K562 (cell line): ENCODE data around the gene BAZ2A. TPM values are rescaled to one million over a fixed set of nuclear protein-coding genes. Genes with fewer than 3 reads are reported as not detected.

Source experiments
- ATAC-seq: fragments of 200-7000 bp; cut with Tn5 transposase; 3 replicates; pipeline ENCODE4 v1.9.1; 2020; ENCODE audit warnings: moderate library complexity
- BruUV-seq: library from RNA; stranded (reverse); fragments of 400-500 nt; replicated peaks from 2 replicates; lab custom pipeline; 2021; lab: Mats Ljungman, UMichigan
- CTCF ChIA-PET: fragments of 300-600 bp; formaldehyde crosslinking; extraction: SDS; loops from one replicate; lab custom pipeline; 2021; ENCODE audit warnings: low intra/inter-chr PET ratio; lab: Yijun Ruan, JAX
- POLR2A ChIA-PET: fragments of 300-600, 350-650 bp; sonication (Branson Sonifier 250); formaldehyde crosslinking; extraction: SDS; loops from one replicate; lab custom pipeline; 2021; ENCODE audit warnings: antibody characterized with exemption, inconsistent platforms; lab: Yijun Ruan, JAX
- DNase-seq, 4 experiments: peaks; one replicate each; pipeline versions ENCODE4 v3.0.0 to v3.0.0-alpha.2; 2011 to 2018; ENCODE audit warnings: low spot score in 3 of 4, mixed read lengths in 3 of 4; ENCODE audit errors: extremely low read depth in 1 of 4
- FAIRE-seq: peaks from 2 replicates; lab custom pipeline; 2011; peaks lifted over from hg19 to GRCh38; lab: Jason Lieb, UNC
- H2AFZ ChIP-seq: 2 replicates; pipeline ENCODE4 v1.6.0; 2011; ENCODE audit warnings: low read depth, low read length, control low read depth, inconsistent platforms
- H3K27ac ChIP-seq: fragments of 200-600 bp; 3 replicates; pipeline ENCODE4 v1.8.0; 2011; ENCODE audit warnings: low read depth, mild to moderate bottlenecking, control low read depth, inconsistent platforms, low read length, moderate library complexity, mixed read lengths; ENCODE audit errors: extremely low read depth
- H3K27me3 ChIP-seq, 2 experiments: fragments of 300-600 bp in 1 of 2; 2 replicates in 1 of 2; 3 replicates in 1 of 2; pipeline versions ENCODE4 v1.6.0 to v1.8.0; 2011; ENCODE audit warnings: inconsistent platforms in 2 of 2, low read length in 2 of 2, mild to moderate bottlenecking in 1 of 2, mixed read lengths in 1 of 2, moderate library complexity in 1 of 2; ENCODE audit not compliant: control insufficient read depth in 2 of 2, insufficient read depth in 2 of 2
- H3K36me3 ChIP-seq: fragments of 300-600 bp; 3 replicates; pipeline ENCODE4 v1.8.0; 2011; ENCODE audit warnings: mild to moderate bottlenecking, low read length, inconsistent platforms; ENCODE audit not compliant: control insufficient read depth, insufficient read depth
- H3K4me1 ChIP-seq, 2 experiments: fragments of 200-600 bp in 1 of 2; replicated peaks in 1 of 2; 2 replicates in 1 of 2; 3 replicates in 1 of 2; pipeline versions ENCODE4 v1.5.1 to v1.8.0; 2011; ENCODE audit warnings: inconsistent platforms in 2 of 2, low read length in 2 of 2, mild to moderate bottlenecking in 1 of 2, mixed read lengths in 1 of 2, moderate library complexity in 1 of 2; ENCODE audit not compliant: control insufficient read depth in 2 of 2, insufficient read depth in 2 of 2
- H3K4me2 ChIP-seq: 2 replicates; pipeline ENCODE4 v1.6.1; 2011; ENCODE audit warnings: low read length, control low read depth, inconsistent platforms, mixed read lengths; ENCODE audit not compliant: insufficient read depth
- H3K4me3 ChIP-seq: fragments of 200-600 bp; sonication (generic), shearing (Covaris generic); 2 replicates; pipeline ENCODE4 v1.5.1; 2016; ENCODE audit warnings: control low read depth, inconsistent platforms
- H3K79me2 ChIP-seq: fragments of 200-600 bp; 3 replicates; pipeline ENCODE4 v1.8.0; 2011; ENCODE audit warnings: low read length, inconsistent platforms; ENCODE audit not compliant: control insufficient read depth, insufficient read depth
- H3K9ac ChIP-seq, 2 experiments: 2 replicates each; pipeline versions ENCODE4 v1.6.0 to v1.6.1; 2011; ENCODE audit warnings: low read depth in 2 of 2, low read length in 2 of 2, control low read depth in 1 of 2, inconsistent platforms in 1 of 2, mild to moderate bottlenecking in 1 of 2, mixed read lengths in 1 of 2; ENCODE audit not compliant: insufficient read depth in 1 of 2
- H3K9me1 ChIP-seq: one replicate; pipeline ENCODE4 v1.6.0; 2011; ENCODE audit warnings: inconsistent platforms, mild to moderate bottlenecking, low read length, moderate library complexity; ENCODE audit not compliant: control insufficient read depth, insufficient read depth
- H3K9me3 ChIP-seq: replicated peaks from 2 replicates; pipeline ENCODE4 v1.5.1; 2011; ENCODE audit warnings: low read depth, low read length, inconsistent platforms; ENCODE audit not compliant: control insufficient read depth, insufficient read depth
- H4K20me1 ChIP-seq: replicated peaks from 2 replicates; pipeline ENCODE4 v1.6.1; 2011; ENCODE audit warnings: low read length, inconsistent platforms, mixed read lengths; ENCODE audit not compliant: control insufficient read depth, insufficient read depth
- ARID1B ChIP-seq: fragments of 450-650 bp; IDR thresholded peaks from 2 replicates; pipeline ENCODE4 v1.6.1; 2016; ENCODE audit warnings: antibody characterized with exemption, mild to moderate bottlenecking, inconsistent platforms
- DACH1 ChIP-seq: fragments of 450-650 bp; IDR thresholded peaks from 2 replicates; pipeline ENCODE4 v1.6.1; 2018; ENCODE audit not compliant: partially characterized antibody
- DPF2 ChIP-seq: fragments of 450-650 bp; IDR thresholded peaks from 2 replicates; pipeline ENCODE4 v1.6.1; 2016
- EP300 ChIP-seq: IDR thresholded peaks from 2 replicates; pipeline ENCODE4 v1.6.1; 2012; ENCODE audit warnings: low read length, improper control_type of control experiment
- GATAD2A ChIP-seq: fragments of 450-650 bp; IDR thresholded peaks from 2 replicates; pipeline ENCODE4 v1.6.1; 2017
- MLX ChIP-seq, 2 experiments: fragments of 450-650 bp in 1 of 2; sonication (generic) in 1 of 2; formaldehyde crosslinking; conservative IDR thresholded peaks; 2 replicates each; pipeline versions ENCODE4 v1.4.0 to v1.8.1; 2020 to 2022; ENCODE audit warnings: mild to moderate bottlenecking in 1 of 2, missing genetic modification reagents in 1 of 2
- RCOR1 ChIP-seq, 2 experiments: IDR thresholded peaks; 2 replicates each; pipeline ENCODE4 v1.6.1; 2012; ENCODE audit warnings: low read depth in 2 of 2, low read length in 2 of 2, borderline replicate concordance in 1 of 2, improper control_type of control experiment in 1 of 2
- RNF2 ChIP-seq: sonication (generic); IDR thresholded peaks from 2 replicates; pipeline ENCODE4 v1.6.1; 2016
- SLC30A9 ChIP-seq: fragments of 250-450 bp; sonication (Bioruptor Pico); IDR thresholded peaks from 2 replicates; pipeline ENCODE4 v1.8.0; 2022; ENCODE audit warnings: mild to moderate bottlenecking, moderate library complexity
- SREBF2 ChIP-seq: sonication (generic); formaldehyde crosslinking; IDR thresholded peaks from 2 replicates; pipeline ENCODE4 v1.4.0; 2020; ENCODE audit warnings: mild to moderate bottlenecking, missing genetic modification reagents
- TCF3 ChIP-seq: sonication (generic); formaldehyde crosslinking; IDR thresholded peaks from 2 replicates; pipeline ENCODE4 v1.4.0; 2020; ENCODE audit warnings: mild to moderate bottlenecking, missing genetic modification reagents
- THRA ChIP-seq: fragments of 450-650 bp; IDR thresholded peaks from 2 replicates; pipeline ENCODE4 v1.6.1; 2017; ENCODE audit warnings: mild to moderate bottlenecking, moderate library complexity
- XRCC4 ChIP-seq: IDR thresholded peaks from one replicate; pipeline ENCODE4 v1.6.1; 2011; ENCODE audit not compliant: insufficient read depth, insufficient read length; ENCODE audit errors: extremely low read depth
- ZNF408 ChIP-seq: fragments of 250-450 bp; sonication (Bioruptor Pico); IDR thresholded peaks from 2 replicates; pipeline ENCODE4 v1.4.0; 2020; ENCODE audit warnings: low read depth, mild to moderate bottlenecking, moderate library complexity
- WGBS: fragments of 100-300 bp; shearing (Covaris generic); methylation state at CpG from one replicate; pipeline ENCODE4 v1.1.6; 2016; ENCODE audit warnings: low coverage, mixed read lengths; ENCODE audit not compliant: insufficient coverage; ENCODE audit errors: missing lambda C conversion rate; 5-methylcytosine and 5-hydroxymethylcytosine counted together
- in situ Hi-C: fragments of 300-500 bp; cut with MboI; formaldehyde crosslinking; loops from 4 replicates; pipeline ENCODE4 v1.15.0; 2018; ENCODE audit warnings: inconsistent platforms, mixed read lengths
- intact Hi-C: fragments of 100-400 bp; cut with micrococcal nuclease; formaldehyde crosslinking; loops from 2 replicates; pipeline ENCODE4 v1.14.2; 2022
- polyA plus RNA-seq, 8 experiments: library from polyadenylated mRNA; depleted of rRNA in 4 of 8; stranded (reverse) in 5 of 8; unstranded in 3 of 8; fragments of >200 nt; fragmentation: Nextera tagmentation in 2 of 8; fragmentation: Illumina TruSeq in 1 of 8; extraction: Ambion mirVana in 2 of 8; extraction: Trizol in 1 of 8; gene quantifications; 2 replicates each; pipeline versions ENCODE4 v1.2.1 to v1.2.3, GENCODE V29; 2011 to 2014; ENCODE audit warnings: inconsistent platforms in 1 of 8, missing spikeins in 1 of 8
- total RNA-seq, 7 experiments: library from RNA; depleted of rRNA in 6 of 7; stranded (reverse); fragments of >200 nt in 6 of 7; fragmentation: Illumina TruSeq in 2 of 7; extraction: Trizol in 2 of 7; gene quantifications; 2 replicates each; pipeline versions ENCODE4 v1.2.1 to v1.2.3, GENCODE V29; 2011 to 2021; ENCODE audit warnings: low replicate concordance in 1 of 7
- TF ChIP-seq, protein P1 (sequence below), 2 experiments: fragments of 250-450 bp in 1 of 2; fragments of 450-650 bp in 1 of 2; sonication (Bioruptor Pico) in 1 of 2; IDR thresholded peaks; 2 replicates each; pipeline versions ENCODE4 v1.6.1 to v1.8.0; 2016 to 2021; ENCODE audit warnings: mild to moderate bottlenecking in 2 of 2, moderate library complexity in 2 of 2, missing compliant biosample characterization in 1 of 2, missing genetic modification characterization in 1 of 2
- TF ChIP-seq, protein P2 (sequence below): fragments of 450-650 bp; IDR thresholded peaks from 2 replicates; pipeline ENCODE4 v1.6.1; 2017; ENCODE audit warnings: antibody characterized with exemption

BAZ2A gene
- total and polyA plus RNA-seq, 9 of the 15 experiments (the other 6 are each of a cell fraction or from before 2014, with no cell fraction given): 4.5 to 86.4 (median 26.2) TPM

DNA sequence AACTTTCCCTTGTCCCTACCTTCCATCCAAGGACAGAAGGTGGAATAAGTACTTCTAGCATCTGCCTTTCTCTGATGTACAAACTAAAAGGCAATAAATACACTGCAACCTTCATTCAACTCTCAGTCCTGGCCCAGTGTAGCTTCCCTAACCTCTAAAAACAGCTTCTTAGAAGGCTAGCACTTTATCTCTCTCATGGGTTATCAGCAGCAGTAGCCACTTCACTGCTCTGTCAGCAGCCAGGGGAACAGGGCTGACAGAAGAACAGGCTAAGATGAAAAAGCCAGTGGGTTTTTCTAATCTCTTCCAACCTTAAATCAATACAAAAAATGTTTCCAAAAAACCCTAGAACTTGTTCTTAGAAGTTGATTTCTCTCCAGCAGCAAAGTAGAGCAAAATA, 13.2 kb downstream of the BAZ2A start (continued):
- TF ChIP-seq, protein P1, sequence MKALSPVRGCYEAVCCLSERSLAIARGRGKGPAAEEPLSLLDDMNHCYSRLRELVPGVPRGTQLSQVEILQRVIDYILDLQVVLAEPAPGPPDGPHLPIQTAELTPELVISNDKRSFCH (CRISPR knock-in tag; IDR thresholded peaks at IDR 0.05): no peak
- TF ChIP-seq, protein P1 (tag; IDR thresholded peaks at IDR 0.05): no peak
- TF ChIP-seq RCOR1 (IDR thresholded peaks at IDR 0.05; ENCODE audit: borderline replicate concordance in 1 of 2, low read depth in 2 of 2, low read length in 2 of 2): 0 out of 4 replicates have a peak, but pooled peaks of 1 of the 2 experiments have one; percentile 13
- 0 out of 2 replicates have a peak, but pooled peaks have one; percentile 18 for TF ChIP-seq DPF2
- TF ChIP-seq ARID1B: peak; percentile 23; the same call in 1 of the 2 replicates

- POLR2A ChIA-PET: interaction anchor here (0.6 to 1.8 kb wide), 4 partner anchors 9 to 48 kb away, joined by 3 to 9 read pairs (median 4); no protein-coding TSS in a partner anchor
- TF ChIP-seq DACH1 (no peak), SLC30A9 (no peak), EP300 (no peak), GATAD2A (no peak), MLX (CRISPR knock-in tag; conservative IDR thresholded peaks at IDR 0.05) (no peak), RNF2 (no peak), SREBF2 (CRISPR knock-in tag) (no peak), THRA (no peak), TCF3 (CRISPR knock-in tag) (no peak), XRCC4 (no peak), ZNF408 (CRISPR knock-in tag) (no peak)
- TF ChIP-seq, protein P2, sequence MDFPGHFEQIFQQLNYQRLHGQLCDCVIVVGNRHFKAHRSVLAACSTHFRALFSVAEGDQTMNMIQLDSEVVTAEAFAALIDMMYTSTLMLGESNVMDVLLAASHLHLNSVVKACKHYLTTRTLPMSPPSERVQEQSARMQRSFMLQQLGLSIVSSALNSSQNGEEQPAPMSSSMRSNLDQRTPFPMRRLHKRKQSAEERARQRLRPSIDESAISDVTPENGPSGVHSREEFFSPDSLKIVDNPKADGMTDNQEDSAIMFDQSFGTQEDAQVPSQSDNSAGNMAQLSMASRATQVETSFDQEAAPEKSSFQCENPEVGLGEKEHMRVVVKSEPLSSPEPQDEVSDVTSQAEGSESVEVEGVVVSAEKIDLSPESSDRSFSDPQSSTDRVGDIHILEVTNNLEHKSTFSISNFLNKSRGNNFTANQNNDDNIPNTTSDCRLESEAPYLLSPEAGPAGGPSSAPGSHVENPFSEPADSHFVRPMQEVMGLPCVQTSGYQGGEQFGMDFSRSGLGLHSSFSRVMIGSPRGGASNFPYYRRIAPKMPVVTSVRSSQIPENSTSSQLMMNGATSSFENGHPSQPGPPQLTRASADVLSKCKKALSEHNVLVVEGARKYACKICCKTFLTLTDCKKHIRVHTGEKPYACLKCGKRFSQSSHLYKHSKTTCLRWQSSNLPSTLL: no peak
Observed at GRCh38 chr12:56616244-56616643, 13.9 kb downstream of the BAZ2A start.

More at GRCh38 chr12:56616244-56616643, 13.9 kb downstream of the BAZ2A start:
- Histone ChIP-seq H3K9me1 (peaks cover 3% of the 10 kb centered on the region), H3K27me3 (no peaks in the 10 kb centered on the region), H3K79me2 (peaks cover 49% of the 10 kb centered on the region), H3K4me2 (no peak overlapping the region), H3K9me3 (no peaks in the 10 kb centered on the region), H2AFZ (no peak overlapping the region), H3K9ac (no peak overlapping the region), H3K4me1 (peaks cover 0 to 7% of the 10 kb centered on the region in 2 experiments; a peak in 2 of 5 replicates), H3K36me3 (peaks cover 90% of the 10 kb centered on the region), H3K27ac (no peak overlapping the region), H3K4me3 (no peak overlapping the region), H4K20me1 (peaks cover 7% of the 10 kb centered on the region)
- intact Hi-C loops (no loop called here), in situ Hi-C loops (no loop called here)
- WGBS: 89% methylated on average over 3 of the region's 3 CpGs
- FAIRE-seq: no peak
- no peak for ATAC-seq
- no TSS peak for BruUV-seq
- DNase-seq: no peak
- CTCF ChIA-PET: no interaction called here
